ENCODE results near the gene KCNH3. TPM values are rescaled to one million over a fixed set of nuclear protein-coding genes. Genes with fewer than 3 reads are reported as not detected.

The KCNH3 gene
- polyA plus RNA-seq, 3 donors = 3.8 to 6.1 (median 5.4) TPM

Other genes with a start within 250 kb of the KCNH3 start
- gene PRPH, start 243.9 kb upstream of the KCNH3 start, polyA plus RNA-seq (ENCODE audit: insufficient read length in 3 of 3) = under 1 TPM; 0.32 to 0.43 (median 0.34) TPM
- 10 to 100 TPM; 24.5 to 27.5 (median 27.4) TPM for gene TROAP, start 215.8 kb upstream of the KCNH3 start, polyA plus RNA-seq (ENCODE audit: insufficient read length in 3 of 3)
- 1 to 10 TPM in 2 of 3 donors, under 1 TPM in 1; 0.98 to 2.2 (median 1.6) TPM for gene C1QL4, start 201.8 kb upstream of the KCNH3 start, polyA plus RNA-seq (ENCODE audit: insufficient read length in 3 of 3)
- 10 to 100 TPM; 18.4 to 26.7 (median 22.1) TPM for gene DNAJC22, start 192.1 kb upstream of the KCNH3 start, polyA plus RNA-seq (ENCODE audit: insufficient read length in 3 of 3)
- 10 to 100 TPM; 51.0 to 63.3 (median 52.7) TPM for gene SPATS2, start 171.6 kb upstream of the KCNH3 start, polyA plus RNA-seq (ENCODE audit: insufficient read length in 3 of 3)
- 10 to 100 TPM; 64.8 to 79.4 (median 67.7) TPM for gene MCRS1, start 29.1 kb downstream of the KCNH3 start, polyA plus RNA-seq (ENCODE audit: insufficient read length in 3 of 3)
- gene FAM186B, start 66.6 kb downstream of the KCNH3 start, polyA plus RNA-seq (ENCODE audit: insufficient read length in 3 of 3) = 1 to 10 TPM in 2 of 3 donors, under 1 TPM in 1; 0.98 to 3.0 (median 1.1) TPM
- 10 to 100 TPM; 23.4 to 37.5 (median 27.1) TPM for gene PRPF40B, start 84.5 kb downstream of the KCNH3 start, polyA plus RNA-seq (ENCODE audit: insufficient read length in 3 of 3)
- 10 to 100 TPM; 35.6 to 43.0 (median 35.7) TPM for gene FMNL3, start 168.4 kb downstream of the KCNH3 start, polyA plus RNA-seq (ENCODE audit: insufficient read length in 3 of 3)
- gene TMBIM6, start 202.5 kb downstream of the KCNH3 start, polyA plus RNA-seq (ENCODE audit: insufficient read length in 3 of 3) = 100 to 1,000 TPM; 665 to 770 (median 739) TPM